ENCODE data around the gene CCR2.
"Not testable (repeated sequence)": the region's sequence is repeated elsewhere in the genome, so short reads cannot be mapped to it uniquely, and the experiment has no call there.

CCR2 gene

DNA sequence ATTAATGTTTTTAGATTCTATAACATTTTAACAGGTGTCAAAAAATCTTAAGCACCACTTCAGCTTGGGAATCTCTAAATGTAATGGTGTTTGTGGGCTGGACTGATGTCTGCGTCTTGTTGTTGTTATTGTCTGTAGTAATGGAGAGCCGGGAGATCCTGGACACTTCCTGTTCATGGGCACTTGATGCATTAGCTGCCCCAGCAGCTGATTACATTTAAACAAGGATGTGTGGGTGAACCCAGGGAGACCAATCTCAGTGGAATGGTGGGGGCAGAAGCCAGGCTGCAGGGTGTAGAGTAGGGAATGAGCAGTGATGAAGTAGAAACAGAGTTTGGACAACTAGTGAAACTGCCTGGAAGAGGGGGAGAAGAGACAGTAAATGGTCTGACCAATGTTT is 45.2 kb downstream of the CCR2 start:
- in situ Hi-C loops (cut with MboI; ENCODE audit: low sequenced_read_pairs) = no loop called here

DNA sequence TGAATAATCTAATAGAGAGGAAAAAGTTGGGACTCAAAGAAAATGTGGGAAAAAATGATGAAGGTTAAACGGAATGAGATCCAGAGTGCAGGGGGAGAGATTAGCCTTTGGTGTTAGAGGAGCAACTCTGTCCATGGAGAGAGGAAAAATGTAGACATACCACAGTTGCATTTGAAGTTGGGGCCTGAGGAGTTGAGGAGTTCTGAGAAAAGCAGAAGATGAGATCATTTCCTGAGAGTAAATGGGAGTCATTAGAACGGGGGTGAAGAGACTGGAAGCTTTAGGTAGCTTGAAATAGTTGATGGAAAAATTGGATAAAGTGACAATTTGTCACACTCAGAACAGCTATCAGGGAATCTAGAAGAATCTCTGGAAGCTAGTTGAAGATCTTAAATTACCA is 45.6 kb downstream of the CCR2 start:
- in situ Hi-C loops (cut with MboI; ENCODE audit: low sequenced_read_pairs) = no loop called here

DNA sequence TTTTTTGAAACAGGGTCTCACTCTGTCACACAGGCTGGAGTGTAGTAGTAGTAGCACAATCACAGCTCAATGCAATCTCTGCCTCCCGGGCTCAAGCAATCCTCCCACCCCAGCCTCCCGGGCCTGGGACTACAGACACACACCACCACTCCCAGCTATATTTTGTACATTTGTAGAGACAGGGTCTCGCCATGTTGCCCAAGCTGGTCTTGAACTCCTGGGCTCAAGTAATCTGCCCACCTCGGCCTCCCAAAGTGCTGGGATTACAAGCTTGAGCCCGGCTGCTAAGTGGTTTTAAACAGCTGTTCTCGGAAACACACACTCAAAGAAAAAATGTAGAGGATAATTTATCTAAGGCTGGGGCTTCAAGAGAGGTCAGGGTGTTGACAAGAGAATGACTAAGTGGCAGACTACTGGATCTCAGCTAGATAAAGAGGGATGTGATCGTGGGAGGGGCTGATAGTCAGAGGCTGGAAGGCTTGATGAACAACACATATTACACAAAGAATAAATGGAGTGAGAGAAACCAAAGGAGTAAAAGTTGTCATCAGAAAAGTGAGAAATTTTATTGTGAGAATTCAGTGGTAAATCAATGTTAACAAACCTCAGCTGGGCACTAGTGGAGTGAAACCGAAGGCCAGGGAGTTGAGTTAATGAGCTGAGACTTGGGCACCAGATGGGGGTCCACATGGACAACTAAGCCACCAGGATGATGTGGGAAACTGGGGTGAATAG is 46.3 kb downstream of the CCR2 start:
- in situ Hi-C loops (cut with MboI; ENCODE audit: low sequenced_read_pairs) = no loop called here

DNA sequence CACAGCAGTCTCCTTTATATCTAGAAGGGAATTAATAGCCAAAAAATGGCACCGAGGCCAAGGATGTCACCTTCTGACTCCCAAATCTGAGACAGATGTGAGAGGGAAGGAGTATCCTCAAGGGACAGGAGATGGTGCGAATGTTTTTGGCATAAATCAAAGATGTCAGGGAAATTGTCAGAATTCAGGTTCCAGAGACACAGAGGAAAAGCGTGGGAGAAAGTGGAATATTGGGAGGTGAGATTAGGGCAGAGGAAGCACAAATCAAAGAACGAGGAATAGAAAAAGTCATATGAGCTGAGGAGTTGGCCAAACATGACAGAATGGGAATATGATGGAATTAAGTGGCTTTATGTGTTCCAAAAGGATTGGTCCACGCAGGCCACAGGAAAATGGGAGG is 46.9 kb downstream of the CCR2 start:
- in situ Hi-C loops (cut with MboI; ENCODE audit: low sequenced_read_pairs) = no loop called here

DNA sequence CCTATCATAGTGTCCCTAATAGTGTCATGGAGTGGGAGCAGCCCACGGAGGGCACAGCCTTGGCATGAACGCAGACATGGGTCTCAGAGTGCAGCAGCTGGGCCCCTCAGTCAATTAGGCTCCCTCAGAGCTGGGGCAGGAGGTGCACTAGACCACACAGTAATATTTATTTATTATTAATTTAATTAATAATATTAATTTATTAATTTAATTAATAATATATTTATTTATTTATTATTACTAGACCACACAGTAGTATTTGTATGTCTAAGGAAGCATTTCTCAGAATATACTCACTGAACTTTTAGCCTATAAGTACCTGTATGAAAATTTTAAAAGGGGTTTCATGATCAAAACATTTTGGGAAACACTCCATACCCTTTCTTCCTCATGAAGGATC is 47.7 kb downstream of the CCR2 start:
- in situ Hi-C loops (cut with MboI; ENCODE audit: low sequenced_read_pairs) = no loop called here

DNA sequence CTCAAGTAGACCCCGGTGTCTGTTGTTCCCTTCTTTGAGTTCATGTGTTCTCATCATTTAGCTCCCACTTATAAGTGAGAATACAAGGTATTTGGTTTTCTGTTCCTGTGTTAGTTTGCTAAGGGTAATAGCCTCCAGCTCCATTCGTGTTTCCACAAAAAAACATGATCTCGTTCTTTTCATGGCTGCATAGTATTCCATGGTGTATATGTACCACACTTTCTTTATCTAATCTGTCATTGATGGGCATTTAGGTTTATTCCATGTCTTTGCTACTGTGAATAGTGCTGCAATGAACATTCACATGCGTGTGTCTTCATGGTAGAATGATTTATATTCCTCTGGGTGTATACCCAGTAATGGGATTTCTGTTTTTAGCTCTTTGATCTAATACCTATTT is 49.0 kb downstream of the CCR2 start:
- in situ Hi-C loops (cut with MboI; ENCODE audit: low sequenced_read_pairs) = not testable (repeated sequence)

DNA sequence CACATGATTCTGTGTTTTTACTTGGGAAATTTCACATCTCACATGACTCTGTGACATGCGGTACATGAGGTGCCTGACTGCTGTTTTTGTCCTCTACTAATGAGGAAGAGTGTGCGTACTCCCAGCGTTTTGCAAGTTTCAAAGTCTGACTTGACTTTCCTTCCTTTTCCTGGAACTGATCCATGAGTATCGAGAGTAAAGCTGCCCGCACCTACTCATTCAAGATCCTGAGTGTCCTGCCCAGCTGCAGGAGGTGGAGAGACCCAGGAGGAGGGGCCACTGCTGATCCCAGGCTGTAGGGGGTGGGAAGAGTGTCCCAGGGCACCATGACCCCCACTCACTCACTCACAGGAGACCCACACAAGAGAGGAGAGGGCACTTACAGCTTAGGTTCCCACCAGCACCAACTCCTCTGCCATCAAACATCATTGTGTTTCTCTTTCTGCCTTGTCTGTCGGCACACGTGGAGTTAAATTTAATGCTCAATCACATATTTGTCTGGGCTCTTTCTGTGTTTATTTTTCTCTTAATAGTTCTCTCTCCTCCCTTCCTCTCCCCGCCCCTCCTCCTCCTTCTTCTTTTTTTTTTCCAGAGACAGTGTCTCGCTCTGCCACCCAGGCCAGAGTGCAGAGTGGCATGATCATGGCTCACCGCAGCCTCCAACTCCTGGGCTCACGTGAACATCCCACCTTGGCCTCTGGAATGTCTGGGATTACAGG is 51.5 kb downstream of the CCR2 start:
- in situ Hi-C loops (cut with MboI; ENCODE audit: low sequenced_read_pairs) = no loop called here

DNA sequence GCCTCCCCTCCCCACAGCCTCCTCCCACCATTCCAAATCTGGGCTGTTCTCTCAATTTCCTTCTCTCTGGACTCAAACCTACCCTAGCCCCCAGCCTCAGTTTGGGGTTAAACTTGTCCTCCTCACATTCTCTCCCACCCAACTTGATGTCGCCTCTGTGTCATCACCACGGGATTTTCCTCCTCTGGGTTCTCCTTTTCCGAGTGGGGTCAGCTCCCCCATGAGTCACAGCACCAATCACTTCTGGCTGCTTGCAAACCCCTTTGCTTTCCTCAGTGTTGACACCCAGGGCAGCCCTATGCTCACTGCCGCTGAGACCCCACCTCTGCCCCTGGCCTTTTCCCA is 52.5 kb downstream of the CCR2 start:
- in situ Hi-C loops (cut with MboI; ENCODE audit: low sequenced_read_pairs) = no loop called here

DNA sequence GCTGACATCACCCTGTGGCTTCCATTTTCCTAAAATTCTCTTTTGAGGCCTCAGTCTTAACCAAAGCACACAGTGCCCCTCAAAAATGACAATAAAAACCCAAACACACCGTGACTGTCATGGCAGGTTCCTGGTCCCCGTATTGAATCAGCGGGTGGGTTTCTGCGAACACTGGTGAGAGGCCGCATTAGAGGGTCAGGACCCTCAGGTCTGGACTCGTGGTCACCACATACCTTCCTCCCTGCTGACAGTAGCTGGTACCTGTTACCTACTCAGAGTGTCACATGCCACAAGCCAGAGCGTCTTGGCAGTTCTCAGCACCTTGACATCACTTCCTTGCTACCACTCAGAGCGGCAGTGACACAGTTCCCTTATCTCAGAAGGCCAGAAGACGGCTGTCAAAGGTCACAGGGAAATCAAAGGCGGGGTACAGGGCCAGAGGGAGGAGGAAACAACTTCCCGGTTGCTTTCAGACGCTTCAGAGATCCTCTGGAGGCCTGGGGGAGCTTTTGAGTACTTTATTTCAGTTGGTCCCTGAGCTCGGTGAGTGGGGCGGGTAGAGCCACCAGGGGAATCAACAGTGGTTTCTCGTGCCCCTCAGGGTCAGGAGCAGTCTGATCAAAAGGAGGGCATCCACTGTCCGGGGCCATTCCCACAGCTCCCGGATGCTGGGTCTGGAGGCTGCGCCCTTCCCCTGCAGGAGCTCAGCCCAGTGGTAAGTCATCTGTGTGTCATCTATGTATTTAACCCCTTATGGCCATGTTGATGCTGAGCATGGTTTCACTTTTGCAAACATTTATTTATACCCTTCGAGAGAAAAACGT is 53.1 kb downstream of the CCR2 start, which contains the start of the genes CCR5AS and CCRL2:
Gene CCR5AS (minus strand): TSS at position 279 of the 824 bp plus-strand sequence.
Gene CCRL2 (plus strand): TSS at position 472 of the 824 bp plus-strand sequence. CDS start 821 bp downstream, outside the sequence.
- in situ Hi-C loops (cut with MboI; ENCODE audit: low sequenced_read_pairs) = no loop called here

DNA sequence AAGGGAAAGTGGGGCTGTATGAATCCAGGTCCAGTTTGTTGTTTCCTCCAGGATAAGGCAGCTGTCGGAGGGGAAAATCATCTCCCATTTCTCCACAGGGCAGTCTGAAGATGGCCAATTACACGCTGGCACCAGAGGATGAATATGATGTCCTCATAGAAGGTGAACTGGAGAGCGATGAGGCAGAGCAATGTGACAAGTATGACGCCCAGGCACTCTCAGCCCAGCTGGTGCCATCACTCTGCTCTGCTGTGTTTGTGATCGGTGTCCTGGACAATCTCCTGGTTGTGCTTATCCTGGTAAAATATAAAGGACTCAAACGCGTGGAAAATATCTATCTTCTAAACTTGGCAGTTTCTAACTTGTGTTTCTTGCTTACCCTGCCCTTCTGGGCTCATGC is 54.1 kb downstream of the CCR2 start:
- in situ Hi-C loops (cut with MboI; ENCODE audit: low sequenced_read_pairs) = no loop called here

DNA sequence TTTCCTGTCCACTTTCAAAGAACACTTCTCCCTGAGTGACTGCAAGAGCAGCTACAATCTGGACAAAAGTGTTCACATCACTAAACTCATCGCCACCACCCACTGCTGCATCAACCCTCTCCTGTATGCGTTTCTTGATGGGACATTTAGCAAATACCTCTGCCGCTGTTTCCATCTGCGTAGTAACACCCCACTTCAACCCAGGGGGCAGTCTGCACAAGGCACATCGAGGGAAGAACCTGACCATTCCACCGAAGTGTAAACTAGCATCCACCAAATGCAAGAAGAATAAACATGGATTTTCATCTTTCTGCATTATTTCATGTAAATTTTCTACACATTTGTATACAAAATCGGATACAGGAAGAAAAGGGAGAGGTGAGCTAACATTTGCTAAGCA is 54.9 kb downstream of the CCR2 start:
- in situ Hi-C loops (cut with MboI; ENCODE audit: low sequenced_read_pairs) = no loop called here

DNA sequence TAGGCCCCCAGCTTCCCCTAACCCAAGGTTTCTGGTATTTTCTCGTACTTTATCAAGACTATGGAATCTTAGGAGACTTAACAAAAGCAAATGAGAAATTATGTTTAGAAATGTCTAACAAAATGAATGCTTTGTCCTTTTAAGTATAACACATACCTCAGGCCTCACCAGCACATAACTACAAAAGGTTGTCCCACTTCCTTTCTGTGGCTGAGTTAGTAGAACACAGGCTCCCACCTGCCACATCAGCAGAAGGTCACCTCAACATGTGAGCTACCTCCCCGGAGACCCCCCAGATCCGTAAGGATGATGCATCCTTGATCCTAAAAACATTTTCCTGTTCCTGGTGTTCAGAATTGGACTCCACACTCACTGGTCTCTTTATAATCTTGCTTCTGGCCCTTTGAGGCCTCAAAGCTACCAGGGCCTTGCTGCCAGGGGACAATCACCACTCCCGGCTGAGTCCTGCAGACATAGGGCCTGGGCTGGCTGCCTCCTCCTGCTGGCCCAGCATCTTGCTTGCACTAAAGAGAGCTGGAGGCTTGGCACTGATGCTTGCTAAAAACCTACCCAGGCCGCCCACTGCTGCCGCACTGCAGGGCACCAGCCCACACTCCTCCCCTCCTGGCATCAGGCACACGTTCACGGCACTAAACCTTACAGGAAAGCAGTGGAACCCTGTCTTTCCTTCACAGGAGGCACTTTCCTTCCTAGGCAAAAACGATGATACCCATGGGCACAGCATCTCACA is 56.0 kb downstream of the CCR2 start:
- in situ Hi-C loops (cut with MboI; ENCODE audit: low sequenced_read_pairs) = no loop called here

Data from HL-60/S4 treated with retinoic acid at 250 ng/mL for 4 days and 3 days (cell line).